Left lung (tissue), 10 donors: ENCODE data around the gene PSAP. TPM values are rescaled to one million over a fixed set of nuclear protein-coding genes. Genes with fewer than 3 reads are reported as not detected.

Source experiments
- ATAC-seq: fragments of 200-7000 bp; cut with Tn5 transposase; one replicate; pipeline ENCODE4 v1.9.1; 2020; ENCODE audit warnings: moderate library complexity
- DNase-seq, 4 donors: peaks; one replicate each; pipeline ENCODE4 v3.0.0-alpha.2; 2013 to 2020
- H3K27ac ChIP-seq, 2 donors: fragments of 200-600 bp; sonication (generic) in 1 of 2; one replicate each; pipeline versions ENCODE4 v1.5.0 to v1.8.0; 2020 to 2021
- H3K27me3 ChIP-seq, 2 donors: fragments of 200-600 bp; sonication (generic) in 1 of 2; one replicate each; pipeline versions ENCODE4 v1.5.0 to v1.8.0; 2020 to 2021
- H3K36me3 ChIP-seq, 2 donors: fragments of 200-600 bp; sonication (generic) in 1 of 2; one replicate each; pipeline versions ENCODE4 v1.5.0 to v1.8.0; 2020 to 2021
- H3K4me1 ChIP-seq, 2 donors: fragments of 200-600 bp; one replicate each; pipeline ENCODE4 v1.8.0; 2021
- H3K4me3 ChIP-seq, 2 donors: fragments of 200-600 bp; sonication (generic) in 1 of 2; one replicate each; pipeline versions ENCODE4 v1.5.0 to v1.8.0; 2020 to 2021; ENCODE audit warnings: mild to moderate bottlenecking in 1 of 2
- H3K9me3 ChIP-seq, 2 donors: fragments of 200-600 bp; sonication (generic) in 1 of 2; one replicate each; pipeline versions ENCODE4 v1.5.0 to v1.8.0; 2020 to 2021
- intact Hi-C, 2 donors: fragments of 100-400 bp; cut with DNase I; formaldehyde crosslinking; loops; one replicate each; pipeline versions ENCODE4 v1.11.2 to v1.14.2; 2022
- polyA plus RNA-seq, 6 donors: library from polyadenylated mRNA; unstranded; fragments of 120-200 nt; gene quantifications; one replicate each; pipeline ENCODE4 v1.2.1, GENCODE V29; 2013; ENCODE audit not compliant: insufficient read length in 6 of 6
- total RNA-seq, 2 donors: library from RNA; stranded (reverse); fragmentation: NEBNext Ultra II Directional; extraction: Animal tissue kit (Norgen Biotek cat#: 25700); gene quantifications; one replicate each; pipeline ENCODE4 v1.2.1, GENCODE V29; 2021
- TF ChIP-seq, protein P1 (sequence below), 2 donors: fragments of 200-600 bp; sonication (generic) in 1 of 2; IDR thresholded peaks; one replicate each; pipeline versions ENCODE4 v1.5.0 to v1.8.0; 2021; ENCODE audit warnings: antibody characterized with exemption in 2 of 2
- donor health status: DM: no; HTN: yes; CAD: no.
- donor health status: DM: no; HTN: no; CAD: no.

The PSAP gene
- total and polyA plus RNA-seq, 8 donors: 539 to 1,668 (median 577) TPM

GRCh38 chr10:71827852-71828251 is 23.2 kb downstream of the PSAP start:
- H3K9me3 ChIP-seq: no peaks in the 10 kb centered on the region
- H3K27me3 ChIP-seq: no peaks in the 10 kb centered on the region
- intact Hi-C loops: no loop called here
- peaks cover 4 to 100% of the 10 kb centered on the region in 2 donors for H3K36me3 ChIP-seq
- H3K27ac ChIP-seq: peak overlapping the region in 1 of 2 donors; percentile 82
- TF ChIP-seq, protein P1, sequence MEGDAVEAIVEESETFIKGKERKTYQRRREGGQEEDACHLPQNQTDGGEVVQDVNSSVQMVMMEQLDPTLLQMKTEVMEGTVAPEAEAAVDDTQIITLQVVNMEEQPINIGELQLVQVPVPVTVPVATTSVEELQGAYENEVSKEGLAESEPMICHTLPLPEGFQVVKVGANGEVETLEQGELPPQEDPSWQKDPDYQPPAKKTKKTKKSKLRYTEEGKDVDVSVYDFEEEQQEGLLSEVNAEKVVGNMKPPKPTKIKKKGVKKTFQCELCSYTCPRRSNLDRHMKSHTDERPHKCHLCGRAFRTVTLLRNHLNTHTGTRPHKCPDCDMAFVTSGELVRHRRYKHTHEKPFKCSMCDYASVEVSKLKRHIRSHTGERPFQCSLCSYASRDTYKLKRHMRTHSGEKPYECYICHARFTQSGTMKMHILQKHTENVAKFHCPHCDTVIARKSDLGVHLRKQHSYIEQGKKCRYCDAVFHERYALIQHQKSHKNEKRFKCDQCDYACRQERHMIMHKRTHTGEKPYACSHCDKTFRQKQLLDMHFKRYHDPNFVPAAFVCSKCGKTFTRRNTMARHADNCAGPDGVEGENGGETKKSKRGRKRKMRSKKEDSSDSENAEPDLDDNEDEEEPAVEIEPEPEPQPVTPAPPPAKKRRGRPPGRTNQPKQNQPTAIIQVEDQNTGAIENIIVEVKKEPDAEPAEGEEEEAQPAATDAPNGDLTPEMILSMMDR (IDR thresholded peaks at IDR 0.05): no peak
- DNase-seq (peak in 1 of 4 donors; percentile 19), ATAC-seq (no peak)
- H3K4me3 ChIP-seq: peak overlapping the region in 1 of 2 donors; percentile 25
- H3K4me1 ChIP-seq: peaks cover 0 to 78% of the 10 kb centered on the region in 2 donors

- intact Hi-C loops: no loop called here
- no peak overlapping the region for H3K4me3 ChIP-seq
- no peaks in the 10 kb centered on the region for H3K27me3 ChIP-seq
- DNase-seq (no peak), ATAC-seq (no peak)
- no peaks in the 10 kb centered on the region for H3K9me3 ChIP-seq
- H3K4me1 ChIP-seq: peaks cover 0 to 78% of the 10 kb centered on the region in 2 donors
- peak overlapping the region in 1 of 2 donors; percentile 20 for H3K27ac ChIP-seq
- H3K36me3 ChIP-seq: peaks cover 0 to 100% of the 10 kb centered on the region in 2 donors
- TF ChIP-seq, protein P1 (IDR thresholded peaks at IDR 0.05): no peak
Measured at GRCh38 chr10:71825217-71825616, 25.8 kb downstream of the PSAP start.

DNA sequence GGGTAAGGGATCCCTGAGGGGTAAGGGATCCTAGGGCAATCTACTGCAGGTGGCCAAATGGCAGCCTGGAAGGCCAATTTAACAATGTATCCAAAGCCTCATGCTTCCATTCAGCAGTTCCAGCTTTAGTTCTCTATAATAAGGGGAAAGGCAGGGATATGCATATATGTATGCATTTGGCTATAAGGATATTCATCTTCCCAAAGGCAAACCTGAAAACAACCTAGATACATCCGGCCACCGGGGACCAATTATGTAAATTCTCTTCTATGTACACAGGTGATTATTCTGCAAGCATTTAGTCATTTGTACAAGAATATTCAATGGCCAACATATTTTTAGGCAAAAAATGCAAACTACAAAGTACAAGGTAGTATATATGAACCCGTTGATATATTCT is 26.7 kb downstream of the PSAP start:
- H3K27me3 ChIP-seq: no peaks in the 10 kb centered on the region
- DNase-seq: no peak
- peak overlapping the region in 1 of 2 donors; percentile 71 for H3K27ac ChIP-seq
- intact Hi-C loops: no loop called here
- no peak overlapping the region for H3K4me3 ChIP-seq
- peaks cover 0 to 78% of the 10 kb centered on the region in 2 donors for H3K4me1 ChIP-seq
- H3K36me3 ChIP-seq: peaks cover 0 to 100% of the 10 kb centered on the region in 2 donors
- no peaks in the 10 kb centered on the region for H3K9me3 ChIP-seq
- TF ChIP-seq, protein P1 (IDR thresholded peaks at IDR 0.05): no peak
- no peak for ATAC-seq

DNA sequence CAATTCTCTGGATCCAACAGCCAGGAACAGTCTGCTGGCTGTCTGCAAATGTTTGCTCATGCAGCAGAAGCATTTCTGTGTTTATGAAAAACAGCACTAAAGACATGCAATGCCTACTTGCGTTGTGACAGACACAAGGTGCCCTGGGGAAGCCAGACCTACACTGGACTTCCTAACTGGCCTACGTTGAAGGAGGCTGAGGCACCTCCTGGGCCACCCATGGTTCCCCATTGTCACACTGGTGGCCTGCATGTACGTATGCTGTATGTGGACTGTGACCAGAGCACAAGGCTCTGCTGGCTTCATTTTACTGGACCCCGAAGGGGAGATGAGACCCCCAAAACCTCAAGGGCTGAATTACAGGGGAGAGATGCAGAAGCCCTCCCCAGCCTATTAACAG is 27.7 kb downstream of the PSAP start:
- H3K4me3 ChIP-seq: no peak overlapping the region
- peak overlapping the region in 1 of 2 donors; percentile 71 for H3K27ac ChIP-seq
- H3K4me1 ChIP-seq: peaks cover 0 to 79% of the 10 kb centered on the region in 2 donors
- H3K27me3 ChIP-seq: no peaks in the 10 kb centered on the region
- H3K9me3 ChIP-seq: no peaks in the 10 kb centered on the region
- ATAC-seq: no peak
- DNase-seq: no peak
- intact Hi-C loops: no loop called here
- H3K36me3 ChIP-seq: peaks cover 0 to 100% of the 10 kb centered on the region in 2 donors
- TF ChIP-seq, protein P1 (IDR thresholded peaks at IDR 0.05): no peak

- Histone ChIP-seq H3K9me3 (no peaks in the 10 kb centered on the region), H3K36me3 (peaks cover 0 to 100% of the 10 kb centered on the region in 2 donors), H3K4me1 (peaks cover 0 to 84% of the 10 kb centered on the region in 2 donors), H3K27ac (peak overlapping the region in 1 of 2 donors; percentile 71), H3K27me3 (no peaks in the 10 kb centered on the region), H3K4me3 (no peak overlapping the region)
- DNase-seq (no peak), ATAC-seq (no peak)
- TF ChIP-seq, protein P1 (IDR thresholded peaks at IDR 0.05): no peak
- intact Hi-C loops: no loop called here
Measured at GRCh38 chr10:71821909-71822763, 28.9 kb downstream of the PSAP start.
